Measurements from ENCODE around the gene TDRD12.

DNA sequence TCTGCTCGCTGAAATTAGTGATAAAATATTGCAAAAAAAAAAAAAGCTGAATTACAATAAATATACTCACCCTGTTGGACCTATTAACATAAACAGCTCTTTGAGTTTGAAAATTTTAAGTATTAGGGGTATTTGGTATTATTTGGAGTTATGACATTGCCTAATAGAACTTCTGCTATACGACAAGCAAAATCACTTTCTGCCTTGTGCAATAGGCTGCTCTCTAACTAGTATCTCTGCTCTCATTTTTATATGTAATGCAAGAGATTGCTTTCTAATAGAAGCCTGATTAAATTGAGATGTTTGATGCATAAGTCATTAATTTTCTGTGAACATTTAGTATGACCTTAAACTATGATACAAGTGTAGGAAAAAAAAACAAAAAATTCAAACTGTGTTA, 38.6 kb upstream of the TDRD12 start:
- TF ChIP-seq, protein P1, sequence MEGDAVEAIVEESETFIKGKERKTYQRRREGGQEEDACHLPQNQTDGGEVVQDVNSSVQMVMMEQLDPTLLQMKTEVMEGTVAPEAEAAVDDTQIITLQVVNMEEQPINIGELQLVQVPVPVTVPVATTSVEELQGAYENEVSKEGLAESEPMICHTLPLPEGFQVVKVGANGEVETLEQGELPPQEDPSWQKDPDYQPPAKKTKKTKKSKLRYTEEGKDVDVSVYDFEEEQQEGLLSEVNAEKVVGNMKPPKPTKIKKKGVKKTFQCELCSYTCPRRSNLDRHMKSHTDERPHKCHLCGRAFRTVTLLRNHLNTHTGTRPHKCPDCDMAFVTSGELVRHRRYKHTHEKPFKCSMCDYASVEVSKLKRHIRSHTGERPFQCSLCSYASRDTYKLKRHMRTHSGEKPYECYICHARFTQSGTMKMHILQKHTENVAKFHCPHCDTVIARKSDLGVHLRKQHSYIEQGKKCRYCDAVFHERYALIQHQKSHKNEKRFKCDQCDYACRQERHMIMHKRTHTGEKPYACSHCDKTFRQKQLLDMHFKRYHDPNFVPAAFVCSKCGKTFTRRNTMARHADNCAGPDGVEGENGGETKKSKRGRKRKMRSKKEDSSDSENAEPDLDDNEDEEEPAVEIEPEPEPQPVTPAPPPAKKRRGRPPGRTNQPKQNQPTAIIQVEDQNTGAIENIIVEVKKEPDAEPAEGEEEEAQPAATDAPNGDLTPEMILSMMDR (IDR thresholded peaks at IDR 0.05) = no peak
- no peak for TF ChIP-seq POLR2A (IDR thresholded peaks at IDR 0.05)

Data from body of pancreas (tissue), 4 donors.